Epithelial cell of proximal tubule (primary cell): ENCODE data around the gene NPC1L1. TPM values are rescaled to one million over a fixed set of nuclear protein-coding genes. Genes with fewer than 3 reads are reported as not detected.

ENCODE experiments used
- DNase-seq: peaks from one replicate; pipeline ENCODE4 v3.0.0-alpha.2; 2011; ENCODE audit warnings: low read depth
- H3K4me3 ChIP-seq: 2 replicates; pipeline ENCODE4 v1.5.1; 2011; ENCODE audit warnings: low read depth, mild to moderate bottlenecking, low read length
- CTCF ChIP-seq: conservative IDR thresholded peaks from 2 replicates; pipeline ENCODE4 v1.5.1; 2012; ENCODE audit warnings: low read depth, mild to moderate bottlenecking, low read length
- total RNA-seq: library from RNA; depleted of rRNA; stranded (reverse); fragments of >200 nt; gene quantifications from 2 replicates; pipeline ENCODE4 v1.2.3, GENCODE V29; 2015

NPC1L1 gene
- total RNA-seq, 1 donor from 2014 or later = 0.23 TPM

GRCh38 chr7:44538798-44539668, 2.1 kb downstream of the NPC1L1 start:
- H3K4me3 ChIP-seq = no peak overlapping the region
- DNase-seq = no peak
- TF ChIP-seq CTCF = no peak

GRCh38 chr7:44538093-44538797, 2.9 kb downstream of the NPC1L1 start:
- no peak overlapping the region for H3K4me3 ChIP-seq
- DNase-seq = no peak
- no peak for TF ChIP-seq CTCF

GRCh38 chr7:44537442-44537841, 3.7 kb downstream of the NPC1L1 start:
- DNase-seq = no peak
- no peak for TF ChIP-seq CTCF

GRCh38 chr7:44536090-44536489, 5.0 kb downstream of the NPC1L1 start:
- H3K4me3 ChIP-seq = no peak overlapping the region
- no peak for TF ChIP-seq CTCF

More at GRCh38 chr7:44537442-44537841, 3.7 kb downstream of the NPC1L1 start:
- H3K4me3 ChIP-seq = no peak overlapping the region

GRCh38 chr7:44535348-44536064, 5.6 kb downstream of the NPC1L1 start:
- H3K4me3 ChIP-seq = no peak overlapping the region
- DNase-seq = no peak
- no peak for TF ChIP-seq CTCF

More at GRCh38 chr7:44536090-44536489, 5.0 kb downstream of the NPC1L1 start:
- no peak for DNase-seq

GRCh38 chr7:44534501-44534900, 6.6 kb downstream of the NPC1L1 start:
- DNase-seq = no peak

More at GRCh38 chr7:44534501-44534900, 6.6 kb downstream of the NPC1L1 start:
- peak; percentile 67 for TF ChIP-seq CTCF
- H3K4me3 ChIP-seq = no peak overlapping the region
